ENCODE results near the gene APBA2.

APBA2 gene

GRCh38 chr15:29127506-29128430 is 242.0 kb downstream of the APBA2 start:
- DNase-seq: no peak

DNA sequence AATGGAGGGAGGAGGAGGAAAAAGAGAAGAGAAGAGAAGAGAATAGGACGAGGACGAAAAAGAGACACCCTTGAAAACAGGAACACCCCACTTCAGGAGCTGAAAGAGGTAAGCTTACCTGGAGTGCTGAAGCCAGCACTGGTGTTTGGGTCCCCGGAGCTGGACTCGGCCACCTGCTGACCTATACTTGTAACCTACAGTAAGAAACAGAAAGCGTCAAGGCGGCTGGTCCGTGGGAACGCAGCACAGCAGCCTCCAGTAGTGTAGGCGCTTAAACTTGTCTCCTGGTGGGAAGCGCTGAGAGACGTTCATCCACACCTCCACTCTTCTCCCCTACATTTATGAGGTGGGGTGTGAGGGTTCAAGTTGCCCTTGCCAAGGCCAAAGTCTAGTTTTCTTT is 242.9 kb downstream of the APBA2 start:
- no peak for DNase-seq

DNA sequence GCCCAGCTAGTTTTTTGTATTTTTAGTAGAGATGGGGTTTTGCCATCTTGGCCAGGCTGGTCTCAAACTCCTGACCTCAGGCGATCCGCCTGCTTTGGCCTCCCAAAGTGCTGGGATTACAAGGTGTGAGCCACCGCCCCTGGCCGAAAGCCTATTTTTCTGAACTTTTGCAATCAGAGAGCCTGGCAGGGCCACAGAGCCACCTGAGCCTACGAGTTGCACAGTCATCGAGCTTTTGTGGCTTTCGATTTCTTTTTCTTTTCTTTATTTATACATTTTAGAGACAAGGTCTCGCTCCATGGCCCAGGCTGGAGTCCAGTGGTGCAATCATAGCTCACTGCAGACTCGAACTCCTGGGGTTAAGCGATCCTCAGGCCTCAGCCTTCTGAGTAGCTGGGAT is 243.4 kb downstream of the APBA2 start:
- no peak for DNase-seq

GRCh38 chr15:29129926-29130325 is 244.2 kb downstream of the APBA2 start:
- DNase-seq: no peak

- no peak for DNase-seq
Observed at GRCh38 chr15:29130476-29130875, 244.7 kb downstream of the APBA2 start.

DNA sequence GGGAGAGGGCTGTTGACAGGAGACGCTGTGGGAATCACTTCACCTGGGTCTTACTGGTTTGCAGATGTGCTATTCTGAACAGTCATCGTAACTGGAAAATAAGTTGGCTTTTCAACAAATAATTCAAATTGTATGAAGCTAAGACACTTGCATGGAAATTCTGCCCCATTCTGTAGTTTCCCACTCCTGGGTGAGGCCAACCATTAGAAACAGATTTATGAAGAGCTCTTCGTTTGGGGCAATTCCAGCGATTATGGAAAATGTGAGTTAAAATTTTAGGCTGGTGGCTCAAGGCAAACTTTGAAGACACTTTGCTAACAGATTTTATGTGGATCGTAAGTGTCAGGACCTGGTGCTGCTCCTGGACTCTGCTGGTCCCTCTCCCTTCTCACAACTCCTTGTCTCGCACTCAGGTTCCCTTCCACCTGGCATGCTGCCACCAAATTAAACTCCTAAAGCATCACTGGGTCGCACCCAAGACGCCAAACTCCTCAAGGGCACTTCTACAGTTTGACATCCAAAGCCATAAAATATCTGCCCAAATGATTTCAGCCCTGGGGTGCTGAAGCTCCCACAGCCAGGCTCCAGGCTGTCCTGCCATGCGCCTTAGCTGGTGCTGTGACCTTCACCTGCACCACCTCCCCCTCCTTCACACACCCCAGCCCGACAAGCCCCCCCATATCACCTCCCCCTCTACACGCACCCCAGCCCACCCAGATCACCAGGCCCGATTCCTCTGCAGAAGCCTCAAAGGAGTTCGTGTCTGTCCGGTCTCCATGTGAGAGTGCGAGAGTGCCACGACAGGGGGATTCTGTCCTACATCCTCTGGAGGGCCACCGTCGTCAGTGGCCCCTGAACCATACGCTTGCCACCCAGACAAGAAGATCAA is 245.4 kb downstream of the APBA2 start:
- no peak for DNase-seq

- DNase-seq: no peak
Observed at GRCh38 chr15:29131840-29132420, 246.2 kb downstream of the APBA2 start.

DNA sequence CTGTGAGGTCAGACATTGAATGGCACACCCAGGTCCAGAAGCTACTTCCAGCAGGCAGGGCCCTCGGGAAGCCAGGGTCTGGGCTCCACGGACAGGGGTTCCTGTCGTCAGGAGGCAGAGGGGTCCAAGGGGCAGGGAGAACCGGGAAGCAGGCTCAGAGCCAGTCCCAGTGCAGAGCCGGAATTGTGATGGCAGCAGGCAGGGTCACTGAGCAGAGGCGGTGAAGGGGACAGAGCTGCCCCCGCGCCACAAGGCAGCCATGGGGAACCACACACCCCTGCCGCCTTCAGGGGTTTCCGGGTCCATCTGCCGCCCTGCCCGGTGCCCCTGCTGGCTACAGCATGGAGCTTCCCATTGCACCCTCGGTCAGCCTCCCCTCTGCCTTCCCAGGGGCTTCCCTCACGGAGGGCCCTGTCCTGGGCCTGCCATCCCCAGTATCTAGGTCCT is 247.0 kb downstream of the APBA2 start:
- DNase-seq: no peak

- DNase-seq: no peak
Observed at GRCh38 chr15:29133321-29133720, 247.5 kb downstream of the APBA2 start.

DNA sequence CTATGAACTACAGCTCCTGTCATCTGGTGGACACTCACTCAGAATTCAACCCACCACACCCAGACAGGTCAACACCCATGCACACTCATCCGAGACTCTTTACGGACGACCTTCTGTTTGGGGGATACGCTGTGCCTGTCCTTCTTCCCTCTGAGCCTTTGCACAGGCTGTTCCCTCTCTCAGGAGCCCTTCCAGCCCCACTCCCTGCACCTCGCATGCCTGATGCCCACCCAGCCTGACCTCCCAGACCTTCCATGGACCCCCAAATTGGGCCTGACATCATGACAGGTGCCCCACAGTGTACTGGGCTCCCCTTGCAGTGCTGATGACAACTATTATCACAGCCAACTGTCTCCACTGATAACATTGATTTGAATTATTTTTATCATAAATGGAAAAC is 248.0 kb downstream of the APBA2 start:
- no peak for DNase-seq

DNA sequence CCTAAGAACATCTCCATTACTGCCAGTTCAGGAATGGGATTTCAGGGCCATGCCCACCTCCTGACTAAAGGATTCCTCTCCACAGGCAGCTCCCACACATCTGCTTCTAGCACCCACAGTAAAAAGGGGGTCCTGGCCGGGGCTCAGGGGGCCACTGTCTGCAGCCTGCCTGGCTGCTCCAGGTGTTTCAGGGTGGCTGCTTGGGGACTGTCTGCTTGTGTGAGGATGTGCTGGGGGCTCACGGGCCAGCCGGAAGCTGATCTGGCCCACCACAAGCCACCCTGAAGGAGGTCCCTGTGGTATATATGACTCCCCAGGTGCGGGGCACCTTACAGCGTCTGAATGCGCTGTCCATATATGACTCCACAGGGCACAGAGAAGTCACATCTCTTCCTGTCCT is 248.5 kb downstream of the APBA2 start:
- no peak for DNase-seq

- DNase-seq: no peak
Observed at GRCh38 chr15:29134641-29135308, 249.0 kb downstream of the APBA2 start.

- no peak for DNase-seq
Observed at GRCh38 chr15:29135309-29135657, 249.5 kb downstream of the APBA2 start.

DNA sequence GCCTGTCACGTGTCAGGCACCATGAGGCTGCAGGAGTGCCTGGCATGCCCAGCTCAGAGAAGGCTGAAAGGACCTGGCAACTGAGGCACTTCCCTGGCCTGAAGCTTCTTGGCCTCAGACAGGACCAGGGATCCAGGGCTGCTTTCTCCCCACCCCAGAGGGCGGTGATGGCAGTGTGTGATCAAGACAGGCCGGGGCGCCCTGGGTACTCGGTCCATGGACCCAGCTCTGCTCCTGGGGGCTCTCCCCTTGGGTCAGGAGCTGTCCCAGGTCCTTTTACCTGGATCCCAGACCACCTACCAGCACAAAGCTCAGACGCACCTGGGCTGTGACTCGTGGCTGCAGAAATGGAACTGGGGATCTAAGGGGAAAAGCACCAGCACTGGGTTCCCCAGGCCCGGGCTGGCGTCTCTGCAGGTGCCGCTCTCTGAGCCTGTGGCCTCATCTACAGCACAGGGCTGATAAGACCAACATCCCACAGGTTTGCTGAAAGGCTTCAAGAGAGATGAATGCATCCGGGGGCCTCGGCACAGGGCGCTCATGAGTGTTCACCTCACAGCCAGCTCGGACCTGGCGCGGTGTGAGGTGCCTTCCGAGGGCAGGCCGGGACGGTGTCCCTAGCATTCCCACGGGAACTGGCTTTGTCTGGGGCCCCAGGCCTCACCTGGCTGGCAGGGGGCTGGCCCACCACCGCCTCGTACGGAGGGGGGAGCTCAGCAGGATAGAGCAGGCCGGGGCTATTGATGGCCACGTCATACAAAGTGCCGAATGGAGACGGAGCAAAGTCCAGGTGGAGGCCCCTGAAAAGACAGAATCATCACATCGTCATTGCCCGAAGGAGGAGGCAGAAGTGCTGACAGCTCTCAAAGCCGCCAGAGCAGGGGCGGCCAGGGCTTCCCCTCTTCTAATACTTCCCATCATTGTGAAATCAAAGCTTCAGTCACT is 250.2 kb downstream of the APBA2 start:
- DNase-seq: no peak

GRCh38 chr15:29138260-29138659 is 252.5 kb downstream of the APBA2 start:
- DNase-seq: no peak

DNA sequence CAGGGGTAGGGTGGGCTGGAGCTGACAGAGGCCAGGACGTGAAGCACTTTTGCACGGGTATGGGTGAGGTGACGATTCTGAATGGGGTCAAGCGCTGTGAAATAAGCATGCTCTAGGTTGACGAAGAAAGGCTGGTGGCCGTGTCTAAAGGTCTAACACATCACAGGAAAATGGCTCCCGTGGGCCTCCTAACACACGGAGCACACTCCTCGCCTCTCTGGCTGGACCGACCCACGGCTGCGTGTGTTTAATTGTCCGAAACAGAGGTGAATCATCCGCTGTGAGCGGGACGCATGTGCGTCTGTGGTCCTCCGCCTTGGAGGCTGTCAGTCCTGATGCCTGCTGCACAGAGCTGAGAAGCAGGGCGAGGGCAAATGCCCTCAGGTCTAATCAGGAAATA is 253.3 kb downstream of the APBA2 start:
- DNase-seq: no peak

DNA sequence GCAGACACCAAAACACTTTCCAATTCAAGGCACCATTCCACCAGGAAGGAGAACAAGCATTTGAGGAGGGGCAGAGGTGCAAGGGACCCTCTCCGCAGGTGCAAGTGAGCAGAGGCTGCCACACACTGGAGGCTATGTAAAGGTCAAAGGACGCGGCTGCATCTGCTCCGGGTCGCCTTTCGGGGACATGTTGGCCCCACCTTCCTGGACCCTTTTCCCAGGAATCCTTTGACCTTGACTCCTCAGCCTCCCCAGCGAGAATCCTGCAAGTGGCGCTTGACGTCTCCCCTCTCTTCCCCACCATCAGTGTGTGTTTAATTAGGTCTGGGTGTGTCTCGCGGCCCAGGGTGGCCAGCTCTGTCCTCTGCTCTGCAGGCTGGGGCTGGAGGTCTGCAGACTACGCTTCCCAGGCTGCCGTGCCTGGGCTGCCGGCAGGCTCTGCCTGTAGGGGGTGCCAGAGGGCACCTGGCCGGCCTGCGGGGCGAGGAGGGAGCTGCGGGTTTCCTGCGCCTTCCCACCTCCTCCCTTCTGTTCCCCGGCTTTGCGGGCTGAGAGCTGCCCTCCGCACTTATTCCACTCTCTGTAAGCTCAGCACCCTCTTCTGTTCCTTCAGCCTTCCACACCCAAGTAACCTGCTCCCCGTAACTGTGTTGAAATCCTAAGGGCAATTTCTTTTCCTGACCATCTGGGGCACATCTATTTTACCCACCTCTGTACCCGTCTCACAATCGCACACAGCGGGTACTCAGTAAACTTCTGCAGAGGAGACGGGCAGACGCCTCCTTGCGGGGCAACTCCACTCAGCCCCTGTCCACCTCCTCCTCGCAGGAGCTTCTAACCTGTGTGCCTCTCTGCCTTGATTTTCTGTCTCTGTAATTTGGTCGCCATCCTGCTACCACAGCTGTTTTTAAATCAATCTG is 254.0 kb downstream of the APBA2 start:
- peak; percentile 56 for DNase-seq

- no peak for DNase-seq
Observed at GRCh38 chr15:29140475-29141307, 254.9 kb downstream of the APBA2 start.

DNA sequence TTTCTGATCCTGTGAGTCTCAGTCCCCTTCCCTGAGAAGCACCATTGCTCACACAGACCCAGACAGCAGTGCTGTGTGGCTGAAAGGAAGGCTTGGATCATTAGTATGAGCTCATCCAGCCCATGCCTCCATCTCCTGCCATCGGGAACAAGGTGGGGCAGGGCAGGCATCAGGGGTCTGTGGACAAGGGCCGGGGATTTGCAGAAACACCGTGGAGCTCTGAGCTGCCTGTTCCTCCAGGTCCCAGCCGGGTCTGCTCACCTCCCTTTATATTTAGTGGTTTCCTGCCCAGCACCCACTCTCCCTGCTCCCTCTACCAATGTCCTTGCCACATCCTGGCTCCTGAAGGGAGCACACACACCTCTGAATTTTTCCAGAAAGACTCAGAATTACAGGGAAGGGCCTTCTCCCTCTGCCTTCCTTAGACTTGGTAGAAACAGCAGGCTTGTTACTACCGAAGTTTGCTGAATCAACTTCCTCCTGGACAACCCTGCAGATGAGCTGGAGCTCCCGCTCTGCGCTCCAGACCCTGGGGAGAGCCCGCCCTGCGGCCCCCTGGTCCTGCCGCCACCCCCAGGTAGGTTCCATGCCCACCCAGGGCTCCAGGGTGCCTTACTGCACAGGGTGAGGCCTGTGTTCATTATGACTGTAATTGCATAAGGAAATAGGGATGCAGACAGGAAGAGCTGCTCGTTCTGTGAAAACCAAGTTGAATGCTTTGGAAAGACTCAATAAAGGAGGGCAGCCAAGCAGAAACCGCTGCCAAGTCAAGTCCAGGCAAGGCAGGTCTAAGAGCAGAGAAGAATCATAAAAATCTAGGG is 255.7 kb downstream of the APBA2 start:
- DNase-seq: no peak
